Hematopoietic multipotent progenitor cell treated with erythropoietin and hydrocortisone succinate and interleukin-3 and kit ligand, for 15 days (in vitro differentiated cells): Measurements from ENCODE around the gene NVL.
"Not testable (repeated sequence)": the region's sequence is repeated elsewhere in the genome, so short reads cannot be mapped to it uniquely, and the experiment has no call there.

ENCODE experiments used
- DNase-seq: peaks from one replicate; pipeline ENCODE4 v3.0.0-alpha.2; 2015; ENCODE audit warnings: low spot score

Gene NVL

DNA sequence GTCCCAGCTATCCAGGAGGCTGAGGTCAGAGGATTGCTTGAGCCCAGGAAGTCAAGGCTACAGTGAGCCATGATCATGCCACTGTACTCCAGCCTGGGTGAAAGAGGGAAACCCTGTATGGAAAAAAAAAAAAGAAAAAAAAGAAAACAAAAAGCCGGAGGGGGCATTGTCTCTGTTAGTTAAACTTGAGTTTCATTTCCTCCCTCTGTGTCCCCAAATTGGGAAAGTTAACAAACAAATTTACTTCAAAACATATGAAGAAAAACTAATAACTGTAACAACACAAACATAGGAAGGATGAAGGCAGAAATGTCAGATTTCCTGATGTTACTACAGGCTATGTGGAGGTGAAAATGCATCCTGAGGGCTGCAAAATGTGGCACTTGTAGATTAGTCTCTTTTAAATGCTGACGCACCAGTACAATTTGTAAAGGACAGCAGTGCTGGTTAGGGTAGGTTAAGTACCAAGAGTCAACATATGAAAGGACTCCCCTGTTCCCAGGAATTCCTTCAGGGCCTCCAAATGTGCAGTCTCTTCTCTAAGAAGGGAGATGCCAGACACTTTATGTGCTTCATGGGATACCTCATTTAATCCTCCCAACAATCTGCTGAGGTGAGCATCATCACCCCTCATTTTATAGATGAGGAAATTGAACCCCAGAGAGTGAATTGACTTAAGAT lies 94.0 kb downstream of the NVL start:
- DNase-seq: no peak

DNA sequence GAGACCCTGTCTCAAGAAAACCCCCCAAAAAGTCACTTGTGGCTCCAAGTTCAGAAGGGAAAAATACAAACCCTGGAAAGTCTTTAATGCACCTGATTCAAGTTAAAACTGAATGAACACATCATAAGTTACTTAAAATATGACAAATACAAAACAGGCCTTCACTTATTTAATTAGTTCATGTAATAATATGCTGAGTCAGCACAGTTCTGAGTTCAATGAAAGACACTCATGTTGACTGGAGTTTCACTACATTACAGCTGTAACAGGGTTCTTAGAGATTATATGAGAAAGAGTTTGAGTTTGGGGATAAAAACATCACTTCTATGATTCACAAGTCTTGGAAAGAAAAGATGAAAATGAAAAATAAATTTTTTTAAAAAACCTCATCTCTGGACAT lies 96.0 kb downstream of the NVL start:
- no peak for DNase-seq

DNA sequence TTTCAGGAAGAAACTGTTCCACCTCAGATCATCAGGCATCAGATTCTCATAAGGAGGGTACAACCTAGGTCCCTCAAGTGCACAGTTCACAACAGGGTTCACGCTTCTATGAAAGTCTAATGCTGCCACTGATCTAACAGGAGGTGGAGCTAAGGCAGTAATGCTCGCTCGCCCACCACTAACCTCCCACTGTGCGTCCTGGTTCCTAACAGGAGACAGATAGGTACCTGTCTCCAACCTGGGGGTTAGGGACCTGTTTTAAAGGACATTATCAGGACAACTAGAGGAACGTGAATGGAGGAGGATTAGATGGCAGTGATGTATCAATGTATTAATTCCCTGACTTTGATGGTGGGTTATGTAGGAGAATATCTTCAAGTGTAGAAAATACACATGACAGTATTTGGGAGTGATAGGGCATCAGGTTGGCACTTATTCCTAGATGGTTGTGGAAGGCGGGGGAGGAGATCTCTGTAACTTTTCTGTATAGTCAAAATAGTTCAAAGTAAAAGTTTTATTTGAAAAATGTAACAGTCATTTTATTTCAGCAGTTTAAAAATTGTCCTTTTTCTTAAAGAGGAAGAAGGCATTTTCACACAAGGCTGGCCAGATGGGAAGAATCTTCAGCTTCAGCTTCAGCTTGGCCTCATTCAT lies 103.0 kb downstream of the NVL start:
- DNase-seq: no peak

DNA sequence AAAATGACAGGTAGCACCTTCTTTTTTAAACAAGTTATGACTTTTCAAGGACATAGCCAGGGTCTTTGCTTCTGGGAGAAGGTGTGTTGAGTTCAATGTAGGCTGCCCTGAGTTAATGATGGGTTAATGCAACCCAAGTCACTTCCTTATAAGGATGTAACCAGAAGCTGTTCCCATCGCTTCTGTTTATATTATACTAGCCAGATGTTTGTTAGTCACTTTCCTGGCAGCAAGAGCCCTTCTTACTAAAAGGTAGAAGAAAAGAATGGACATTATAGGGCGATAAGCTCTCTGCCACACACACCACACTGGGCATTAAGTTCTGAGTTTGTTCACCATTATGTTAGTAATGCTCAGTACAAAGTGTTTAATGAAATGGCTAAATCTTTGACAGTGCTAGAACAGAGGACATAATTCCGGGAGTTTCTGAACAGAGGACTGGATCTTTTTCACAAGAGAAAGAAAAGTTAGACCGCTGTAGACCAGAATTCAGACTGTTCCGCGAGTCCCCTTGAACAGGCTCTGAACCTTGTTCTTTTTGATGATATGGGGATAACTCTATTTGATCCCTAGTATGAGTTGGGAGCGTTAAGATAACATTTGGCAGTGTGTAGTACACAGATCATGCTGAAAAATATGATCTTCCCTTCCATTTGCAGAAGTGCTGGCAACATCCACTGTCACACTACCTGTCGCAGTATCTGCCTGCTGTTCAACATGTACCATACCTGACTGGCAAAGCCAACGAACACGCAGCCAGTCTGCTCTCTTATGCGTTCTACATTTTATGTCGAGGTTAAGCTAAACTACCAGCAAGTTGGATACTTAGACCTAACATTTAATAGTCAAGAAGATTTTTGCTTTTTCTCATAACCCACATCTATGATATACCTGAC lies 105.9 kb downstream of the NVL start:
- no peak for DNase-seq

DNA sequence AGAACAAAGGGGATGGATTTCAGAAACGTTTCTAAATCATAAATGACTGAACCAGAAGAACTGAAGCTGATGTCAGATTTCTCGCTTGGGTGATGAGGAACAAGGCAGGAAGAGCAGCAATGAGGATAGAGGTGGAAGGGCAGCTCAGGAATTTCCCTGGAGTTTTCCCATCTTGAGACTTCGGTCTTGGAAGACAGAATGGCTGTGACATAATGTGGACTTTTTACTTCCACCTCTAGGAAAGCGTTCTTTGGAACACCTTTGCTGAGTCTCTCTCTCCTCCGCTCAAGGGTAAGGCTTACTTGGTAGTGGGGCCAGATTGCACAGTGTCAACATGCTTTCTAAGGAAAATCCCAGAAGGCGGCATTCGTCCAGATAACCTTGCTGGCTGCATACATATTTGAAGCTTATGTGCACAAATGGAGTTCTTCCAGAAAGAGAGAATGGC lies 110.3 kb downstream of the NVL start:
- no peak for DNase-seq

DNA sequence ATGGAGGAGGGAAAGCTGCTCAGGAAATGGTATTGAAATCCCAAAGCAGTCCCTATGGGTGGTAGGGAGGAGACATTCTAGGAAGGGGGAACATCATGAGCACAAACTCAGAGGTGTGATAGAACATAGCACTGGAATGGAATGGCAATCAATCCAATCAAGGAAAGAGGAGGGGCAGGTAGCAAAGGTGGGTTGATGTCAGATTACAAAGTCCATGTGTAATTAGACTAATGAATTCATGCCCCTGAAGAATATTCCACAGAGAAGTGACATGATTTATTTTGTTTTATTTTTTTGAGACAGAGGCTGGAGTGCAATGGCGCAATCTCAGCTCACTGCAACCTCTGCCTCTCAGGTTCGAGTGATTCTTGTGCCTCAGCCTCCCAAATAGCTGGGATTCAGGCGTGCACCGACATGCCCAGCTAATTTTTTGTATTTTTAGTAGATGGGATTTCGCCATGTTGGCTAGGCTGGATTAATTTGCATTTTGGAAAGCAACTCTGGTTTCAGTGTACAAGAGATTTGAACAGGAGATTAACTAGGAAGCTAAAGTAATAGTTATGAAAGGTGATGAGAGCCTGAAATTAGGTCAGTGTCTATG lies 110.9 kb downstream of the NVL start:
- no peak for DNase-seq

DNA sequence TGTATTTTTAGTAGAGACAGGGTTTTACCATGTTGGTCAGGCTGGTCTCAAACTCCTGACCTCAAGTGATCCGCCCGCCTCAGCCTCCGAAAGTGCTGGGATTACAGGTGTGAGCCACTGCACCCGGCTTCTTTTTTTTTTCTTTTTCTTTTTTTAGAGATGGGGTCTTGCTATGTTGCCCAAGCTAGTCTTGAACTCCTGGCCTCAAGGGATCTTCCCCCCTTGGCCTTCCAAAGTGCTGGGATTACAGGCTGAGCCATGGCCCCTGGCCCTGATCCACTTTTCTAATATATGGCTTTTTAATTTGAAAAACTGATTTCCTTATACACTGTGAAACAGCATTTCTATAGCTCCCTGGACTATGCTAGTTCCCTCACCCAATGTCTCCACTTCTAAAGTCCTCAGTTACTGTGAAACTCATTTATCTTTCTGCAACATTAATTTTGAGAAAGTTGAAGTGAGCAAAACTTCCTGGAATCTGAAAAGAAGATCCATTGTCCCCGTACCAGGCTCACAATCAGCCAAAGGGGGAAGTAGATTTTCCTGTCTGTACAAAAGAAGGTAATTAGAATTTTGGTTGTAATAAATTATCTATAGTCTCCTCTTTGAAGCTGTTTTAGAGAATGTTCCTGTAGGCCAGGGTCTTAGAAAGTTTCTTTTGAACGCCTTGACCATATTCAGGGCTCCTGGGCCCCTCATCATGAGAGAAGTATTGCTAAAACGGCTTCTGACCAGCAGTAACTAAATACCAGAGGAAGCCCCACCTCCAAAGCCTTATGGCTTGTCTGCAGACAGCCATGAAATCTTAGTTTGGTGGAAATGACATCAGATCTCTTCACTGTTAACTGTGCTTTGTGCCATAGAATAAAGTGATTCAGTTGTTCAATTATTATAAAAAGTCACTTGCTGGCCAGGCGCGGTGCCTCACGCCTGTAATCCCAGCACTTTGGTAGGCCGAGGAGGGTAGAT lies 112.0 kb downstream of the NVL start:
- no peak for DNase-seq

DNA sequence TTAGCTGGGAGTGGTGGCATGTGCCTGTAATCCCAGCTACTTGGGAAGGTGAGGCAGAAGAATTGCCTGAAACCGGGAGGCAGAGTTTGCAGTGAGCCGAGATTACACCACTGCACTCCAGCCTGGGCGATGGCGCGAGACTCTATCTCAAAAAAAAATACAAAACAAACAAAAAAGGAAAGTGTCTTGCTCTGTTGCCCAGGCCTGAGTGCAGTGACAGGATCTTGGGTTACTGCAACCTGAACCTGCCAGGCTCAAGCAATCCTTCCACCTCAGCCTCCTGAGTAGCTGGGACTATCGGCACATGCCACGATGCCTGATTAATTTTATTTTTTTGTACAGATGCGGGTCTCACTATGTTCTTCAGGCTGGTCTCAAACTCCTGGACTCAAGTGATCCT lies 113.6 kb downstream of the NVL start:
- DNase-seq: no peak

DNA sequence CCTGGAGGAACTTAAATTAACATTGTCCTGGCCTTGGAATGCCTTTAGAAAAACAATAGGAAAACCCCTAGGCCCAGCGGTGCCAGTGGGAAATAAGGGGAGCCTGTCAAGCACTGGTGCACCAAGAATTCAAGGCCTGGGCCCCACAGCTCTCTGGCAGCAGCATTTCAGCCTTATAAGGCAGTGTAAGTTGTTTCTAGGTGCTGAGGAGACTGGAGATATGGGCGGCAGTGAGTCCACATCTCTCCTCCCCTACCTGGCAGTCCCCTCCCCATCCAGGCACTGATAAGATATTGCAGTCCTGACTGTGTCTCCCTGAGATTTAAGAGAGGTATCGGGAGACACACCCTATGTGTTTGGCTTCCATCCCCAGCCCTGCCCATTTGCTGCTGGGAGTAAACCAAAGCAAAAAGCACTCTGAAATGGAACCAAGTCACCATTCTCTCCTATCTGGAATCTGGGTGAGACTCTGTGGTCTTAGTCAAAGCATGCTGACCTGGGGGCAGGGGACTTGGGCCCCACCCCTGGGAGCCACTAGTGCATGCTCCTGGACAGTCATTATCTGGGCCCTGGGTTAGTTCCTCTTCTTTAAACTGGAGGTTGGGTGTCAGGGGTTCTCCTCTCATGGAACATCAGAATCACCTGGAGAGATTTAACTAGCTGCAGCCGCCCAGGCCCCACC lies 116.4 kb downstream of the NVL start:
- no peak for DNase-seq

DNA sequence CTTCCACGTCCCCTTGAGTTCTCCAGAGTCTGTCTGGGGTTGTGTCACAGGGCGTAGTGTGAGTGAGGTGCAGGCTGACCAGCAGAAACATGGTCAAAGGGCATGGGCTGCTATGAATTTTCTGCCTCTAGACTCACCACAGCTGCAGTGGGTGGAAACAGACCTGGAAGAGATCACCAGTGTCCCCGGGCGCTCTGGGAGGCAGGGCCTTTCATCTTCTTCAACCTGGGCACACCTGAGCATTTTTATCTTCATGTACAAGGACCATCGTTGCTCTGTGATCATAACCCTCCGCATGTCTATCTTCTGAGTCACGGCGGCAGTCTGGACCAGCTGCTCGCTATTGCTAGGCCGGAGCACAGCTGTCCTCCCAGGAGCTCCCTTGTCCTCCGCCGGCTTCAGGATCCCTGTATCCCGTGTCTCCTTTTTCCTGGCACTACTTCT lies 117.3 kb downstream of the NVL start:
- no peak for DNase-seq

DNA sequence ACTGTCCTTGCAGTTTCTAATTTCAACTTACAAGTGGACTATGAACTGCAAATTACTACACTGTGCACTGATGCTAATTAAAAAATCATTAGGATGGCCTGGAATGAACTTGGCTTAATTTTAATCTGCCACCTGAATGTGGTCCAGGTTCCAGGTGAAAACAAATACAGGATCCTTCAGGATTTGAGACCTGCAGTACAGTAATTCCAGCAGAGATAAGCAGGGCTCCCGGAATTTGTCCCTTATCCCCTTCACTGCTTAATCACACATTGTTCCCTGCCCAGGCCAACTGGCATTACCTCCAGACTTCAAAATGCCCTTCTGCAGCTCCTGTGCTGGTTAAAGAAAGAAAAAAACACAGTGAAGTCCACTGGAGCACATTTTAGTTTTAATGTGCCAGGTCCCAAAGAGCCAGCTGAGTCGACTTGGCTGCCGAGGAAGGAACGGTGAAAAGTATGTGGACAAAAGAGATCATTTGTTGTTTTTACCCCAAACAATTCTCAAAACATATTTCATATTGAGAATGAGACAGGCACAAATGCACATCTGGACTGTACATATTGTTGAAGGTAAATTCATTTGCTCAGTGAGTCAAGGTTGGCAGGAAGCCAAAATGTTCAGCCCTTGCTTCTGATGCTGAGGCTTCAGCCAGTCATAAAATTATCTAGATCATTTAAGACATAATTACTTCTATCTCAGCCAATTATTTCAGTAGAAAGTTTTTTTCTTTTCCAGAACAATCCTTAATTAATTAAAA lies 118.6 kb downstream of the NVL start:
- peak; percentile 56 for DNase-seq

DNA sequence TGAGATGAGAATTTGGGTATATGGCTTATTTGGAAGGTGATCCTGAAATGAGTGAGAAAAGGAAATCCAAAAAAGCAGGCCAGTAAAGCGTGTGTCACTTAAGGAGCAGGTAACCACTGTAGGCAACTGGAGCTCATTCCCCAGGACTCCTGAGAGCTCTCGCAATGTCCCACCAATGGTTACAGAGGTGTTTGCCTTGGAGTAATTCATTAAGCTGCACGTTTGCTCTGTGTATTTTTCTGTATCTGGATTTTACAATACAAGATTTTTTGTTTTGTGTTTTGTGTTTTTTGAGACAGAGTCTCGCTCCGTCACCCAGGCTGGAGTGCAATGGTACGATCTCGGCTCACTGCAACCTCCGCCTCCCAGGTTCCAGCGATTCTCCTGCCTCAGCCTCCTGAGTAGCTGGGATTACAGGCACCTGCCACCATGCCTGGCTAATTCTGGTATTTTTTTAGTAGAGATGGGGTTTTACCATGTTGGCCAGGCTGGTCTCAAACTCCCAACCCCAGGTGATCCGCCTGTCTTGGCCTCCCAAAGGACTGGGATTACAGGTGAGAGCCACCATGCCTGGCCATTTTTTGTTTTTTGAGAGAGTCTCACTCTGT lies 123.9 kb downstream of the NVL start:
- DNase-seq: not testable (repeated sequence)

DNA sequence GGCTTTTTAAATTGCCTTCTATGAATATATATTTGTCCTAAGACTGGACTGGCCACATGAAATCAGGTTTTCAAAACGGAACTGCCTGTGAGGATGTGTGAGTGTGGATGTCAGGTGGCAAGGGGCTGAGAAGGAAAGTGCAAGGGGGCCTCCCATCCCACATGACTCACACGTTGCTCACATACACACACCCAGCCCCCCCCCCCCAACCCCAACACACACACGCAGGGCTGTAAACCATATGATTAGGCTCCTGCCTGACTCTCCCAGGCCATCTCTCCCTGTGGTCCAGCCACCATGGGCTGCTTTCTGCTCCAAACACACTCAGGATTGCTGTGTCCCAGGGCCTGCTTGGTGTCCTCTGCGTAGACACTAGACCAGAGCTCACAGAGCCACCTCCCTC lies 124.5 kb downstream of the NVL start:
- no peak for DNase-seq

DNA sequence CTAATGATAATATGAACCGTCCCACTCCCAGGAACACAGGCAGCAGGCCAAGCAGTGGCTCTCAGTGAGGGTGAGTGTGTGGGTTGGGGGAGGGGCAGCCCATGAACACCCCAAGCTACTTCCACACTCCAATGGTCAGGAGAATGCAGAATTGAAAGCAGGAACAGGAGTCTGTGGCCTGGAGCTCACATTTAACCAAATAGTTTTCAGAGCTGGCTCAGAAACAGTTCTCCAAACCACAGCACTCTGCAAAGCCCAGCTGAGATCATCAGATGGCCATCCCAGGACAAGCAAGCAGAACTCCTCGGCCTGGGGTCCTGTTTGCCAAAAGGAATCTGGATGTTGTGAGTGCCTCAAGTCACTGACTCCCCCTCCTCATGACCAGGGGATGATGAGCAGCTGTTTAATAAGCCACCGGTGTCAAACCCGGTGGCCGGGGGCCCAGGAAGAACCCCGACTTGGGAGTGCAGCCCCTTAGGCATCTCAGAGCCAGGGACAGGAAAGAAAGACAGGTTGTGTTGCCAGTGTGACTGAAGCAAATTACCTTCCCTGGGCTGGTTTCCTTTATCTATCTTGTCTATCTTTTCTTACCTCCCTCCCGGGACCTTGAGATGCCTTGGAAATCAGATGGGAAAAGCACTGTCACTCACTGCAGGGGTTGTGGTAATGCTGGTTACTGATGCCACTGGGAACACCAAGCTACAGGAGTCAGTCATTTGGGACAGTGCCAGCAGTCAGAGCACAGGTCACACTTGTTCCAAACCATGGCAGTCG lies 126.5 kb downstream of the NVL start:
- DNase-seq: no peak

DNA sequence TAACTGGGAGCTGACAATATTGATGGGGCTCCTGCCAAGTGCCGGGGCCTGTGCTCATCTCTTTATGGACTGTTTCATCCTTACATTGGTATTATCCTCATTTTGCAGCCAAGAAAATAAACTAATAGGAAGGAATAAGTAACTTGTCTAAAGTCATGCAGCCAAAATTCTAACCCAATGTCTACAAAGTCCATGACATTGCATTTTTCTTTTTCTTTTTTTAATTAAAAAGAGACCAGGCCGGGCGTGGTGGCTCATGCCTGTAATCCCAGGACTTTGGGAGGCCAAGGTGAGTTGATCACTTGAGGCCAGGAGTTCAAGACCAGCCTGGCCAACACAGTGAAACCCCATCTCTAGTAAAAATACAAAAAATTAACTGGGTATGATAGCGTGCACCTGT lies 128.1 kb downstream of the NVL start:
- no peak for DNase-seq

DNA sequence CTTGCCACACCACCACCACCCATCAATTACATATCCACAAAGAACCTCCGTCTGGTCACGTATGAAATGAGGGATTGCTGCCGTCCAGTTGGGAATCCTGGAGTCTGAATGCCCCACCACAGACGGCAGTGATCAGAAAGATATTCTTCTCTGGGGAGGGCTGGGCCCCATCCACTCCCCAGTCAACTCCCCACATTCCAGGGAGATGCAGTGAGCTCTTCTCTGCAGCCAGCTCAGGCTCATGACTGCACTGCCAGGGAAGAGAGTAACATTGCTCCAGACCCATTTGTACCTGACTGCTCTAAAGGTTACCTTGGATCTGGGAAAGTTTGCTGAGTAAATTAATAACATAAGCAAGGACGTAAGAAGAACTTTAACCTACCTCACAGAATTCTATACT lies 128.6 kb downstream of the NVL start:
- DNase-seq: no peak

DNA sequence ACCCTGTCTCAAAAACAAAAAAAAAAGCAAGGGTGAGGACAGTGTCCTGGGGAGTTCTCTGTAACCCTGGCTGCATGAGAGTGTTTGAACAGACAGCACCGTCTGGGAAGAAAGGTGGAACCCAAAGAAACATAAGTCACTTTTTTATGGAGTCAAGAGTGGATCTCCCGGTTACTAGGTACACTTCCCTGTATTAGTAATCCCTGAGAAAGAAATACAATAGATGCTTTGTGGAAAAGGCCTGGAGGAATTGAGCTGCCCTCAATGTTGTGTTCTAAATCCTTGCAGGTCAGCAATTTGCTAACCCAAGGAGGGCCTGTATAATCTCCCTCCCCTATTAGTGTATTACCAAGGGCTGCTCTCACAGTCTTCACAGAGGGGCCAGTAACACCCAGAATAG lies 130.3 kb downstream of the NVL start:
- DNase-seq: no peak

DNA sequence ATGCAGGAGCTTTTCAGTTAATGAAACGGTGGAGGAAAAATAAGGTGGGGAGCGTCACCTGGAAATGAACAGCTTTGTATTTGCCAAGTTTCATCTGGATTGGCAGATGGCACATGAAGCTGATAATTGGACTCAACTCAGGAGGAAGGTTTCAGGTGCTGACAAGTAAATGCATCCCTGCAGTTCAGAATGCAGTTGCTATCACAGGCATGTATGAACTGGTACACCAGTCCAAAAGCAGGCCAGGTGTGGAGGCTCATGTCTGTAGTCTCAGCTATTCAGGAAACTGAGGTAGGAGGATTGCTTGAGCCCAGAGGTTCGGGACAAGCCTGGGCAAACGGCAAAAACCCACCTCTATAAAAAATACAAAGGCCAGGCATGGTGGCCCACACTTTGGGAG lies 131.4 kb downstream of the NVL start:
- no peak for DNase-seq
